A673 (cell line): ENCODE data around the gene ACAP2. TPM values are rescaled to one million over a fixed set of nuclear protein-coding genes. Genes with fewer than 3 reads are reported as not detected.
"Not testable (repeated sequence)": the region's sequence is repeated elsewhere in the genome, so short reads cannot be mapped to it uniquely, and the experiment has no call there.

Experiments
- Bru-seq: library from RNA; stranded (reverse); fragments of 400-500 nt; gene quantifications from one replicate; lab custom pipeline; 2021; lab: Mats Ljungman, UMichigan
- BruChase-seq, 2 experiments: library from RNA; stranded (reverse); fragments of 400-500 nt; gene quantifications; one replicate each; lab custom pipeline; 2021; lab: Mats Ljungman, UMichigan
- BruUV-seq: library from RNA; stranded (reverse); fragments of 400-500 nt; replicated peaks from 2 replicates; lab custom pipeline; 2021; lab: Mats Ljungman, UMichigan
- CTCF ChIA-PET: fragments of 300-600 bp; sonication (Branson Sonifier 250); formaldehyde crosslinking; loops from one replicate; lab custom pipeline; 2022; ENCODE audit warnings: antibody characterized with exemption; lab: Charles Lee
- POLR2A ChIA-PET: fragments of 300-600 bp; sonication (Branson Sonifier 250); formaldehyde crosslinking; loops from one replicate; lab custom pipeline; 2022; ENCODE audit warnings: antibody characterized with exemption; ENCODE audit not compliant: low non-redundant PET; lab: Charles Lee
- DNase-seq: peaks from one replicate; pipeline ENCODE4 v3.0.0-alpha.2; 2015; ENCODE audit warnings: low spot score
- H3K27ac ChIP-seq: fragments of 200-600 bp; sonication (generic); 2 replicates; pipeline ENCODE4 v1.5.1; 2016; ENCODE audit warnings: mixed run types, low read depth, mild to moderate bottlenecking, mixed read lengths, antibody characterized with exemption, low read length; ENCODE audit not compliant: poor library complexity, severe bottlenecking
- H3K27me3 ChIP-seq: fragments of 200-600 bp; sonication (generic); replicated peaks from 2 replicates; pipeline ENCODE4 v1.6.1; 2017; ENCODE audit warnings: mixed run types, low read depth, mild to moderate bottlenecking, mixed read lengths, antibody characterized with exemption, low read length; ENCODE audit not compliant: insufficient read depth, poor library complexity
- H3K36me3 ChIP-seq: fragments of 200-600 bp; sonication (generic); 2 replicates; pipeline ENCODE4 v1.6.1; 2016; ENCODE audit warnings: mixed run types, mild to moderate bottlenecking, mixed read lengths, antibody characterized with exemption, low read length; ENCODE audit not compliant: insufficient read depth, poor library complexity, severe bottlenecking
- H3K4me1 ChIP-seq: fragments of 200-600 bp; sonication (generic); 2 replicates; pipeline ENCODE4 v1.6.1; 2017; ENCODE audit warnings: mixed run types, mild to moderate bottlenecking, mixed read lengths, antibody characterized with exemption, low read length; ENCODE audit not compliant: insufficient read depth, poor library complexity, severe bottlenecking
- H3K4me3 ChIP-seq: fragments of 200-600 bp; sonication (generic); 2 replicates; pipeline ENCODE4 v1.5.1; 2016; ENCODE audit warnings: low read depth, mixed run types, mild to moderate bottlenecking, mixed read lengths, low read length; ENCODE audit not compliant: poor library complexity, severe bottlenecking
- H3K9me3 ChIP-seq: fragments of 200-600 bp; sonication (generic); 2 replicates; pipeline ENCODE4 v1.6.1; 2016; ENCODE audit warnings: mixed run types, low read depth, mild to moderate bottlenecking, mixed read lengths, antibody characterized with exemption, low read length; ENCODE audit not compliant: poor library complexity, severe bottlenecking
- EZH2 ChIP-seq: fragments of 200-600 bp; sonication (generic); IDR thresholded peaks from 2 replicates; pipeline ENCODE4 v1.6.1; 2017; ENCODE audit warnings: borderline replicate concordance, low read depth, mild to moderate bottlenecking, mixed read lengths, antibody characterized with exemption, low read length; ENCODE audit not compliant: poor library complexity, severe bottlenecking
- intact Hi-C: fragments of 100-400 bp; cut with micrococcal nuclease; formaldehyde crosslinking; loops from one replicate; pipeline ENCODE4 v1.10.0; 2022; ENCODE audit not compliant: unreplicated experiment
- long read RNA-seq: library from polyadenylated mRNA; stranded (forward); transcript quantifications from one replicate; pipeline ENCODE4 v2.0.0, GENCODE V29; 2022
- total RNA-seq: library from RNA; stranded (reverse); gene quantifications from 2 replicates; pipeline ENCODE4 v1.2.3, GENCODE V29; 2021
- TF ChIP-seq, protein P1 (sequence below): fragments of 300-800, 200-600 bp; sonication (generic); conservative IDR thresholded peaks from 2 replicates; pipeline ENCODE4 v1.5.1; 2017; ENCODE audit warnings: low read depth, mild to moderate bottlenecking, antibody characterized with exemption, low read length, moderate library complexity, mixed read lengths

Gene ACAP2, protein sequence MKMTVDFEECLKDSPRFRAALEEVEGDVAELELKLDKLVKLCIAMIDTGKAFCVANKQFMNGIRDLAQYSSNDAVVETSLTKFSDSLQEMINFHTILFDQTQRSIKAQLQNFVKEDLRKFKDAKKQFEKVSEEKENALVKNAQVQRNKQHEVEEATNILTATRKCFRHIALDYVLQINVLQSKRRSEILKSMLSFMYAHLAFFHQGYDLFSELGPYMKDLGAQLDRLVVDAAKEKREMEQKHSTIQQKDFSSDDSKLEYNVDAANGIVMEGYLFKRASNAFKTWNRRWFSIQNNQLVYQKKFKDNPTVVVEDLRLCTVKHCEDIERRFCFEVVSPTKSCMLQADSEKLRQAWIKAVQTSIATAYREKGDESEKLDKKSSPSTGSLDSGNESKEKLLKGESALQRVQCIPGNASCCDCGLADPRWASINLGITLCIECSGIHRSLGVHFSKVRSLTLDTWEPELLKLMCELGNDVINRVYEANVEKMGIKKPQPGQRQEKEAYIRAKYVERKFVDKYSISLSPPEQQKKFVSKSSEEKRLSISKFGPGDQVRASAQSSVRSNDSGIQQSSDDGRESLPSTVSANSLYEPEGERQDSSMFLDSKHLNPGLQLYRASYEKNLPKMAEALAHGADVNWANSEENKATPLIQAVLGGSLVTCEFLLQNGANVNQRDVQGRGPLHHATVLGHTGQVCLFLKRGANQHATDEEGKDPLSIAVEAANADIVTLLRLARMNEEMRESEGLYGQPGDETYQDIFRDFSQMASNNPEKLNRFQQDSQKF
- total RNA-seq = 45.5 and 47.4 TPM in 2 replicates
- percentile 85 among the genes with signal in this experiment for Bru-seq, nascent RNA
- percentile 85 among the genes with signal in this experiment for BruChase-seq, experiment 1, labeled RNA remaining after a 2-hour chase
- BruChase-seq, experiment 2, labeled RNA remaining after a 6-hour chase = percentile 86 among the genes with signal in this experiment
- long read RNA-seq, full-length matches to known transcripts = 10 of 30 reads
- long read RNA-seq, partial matches to known transcripts = 8 of 30 reads
- long read RNA-seq, other reads (novel, unspliced or antisense) = 12 of 30 reads

DNA sequence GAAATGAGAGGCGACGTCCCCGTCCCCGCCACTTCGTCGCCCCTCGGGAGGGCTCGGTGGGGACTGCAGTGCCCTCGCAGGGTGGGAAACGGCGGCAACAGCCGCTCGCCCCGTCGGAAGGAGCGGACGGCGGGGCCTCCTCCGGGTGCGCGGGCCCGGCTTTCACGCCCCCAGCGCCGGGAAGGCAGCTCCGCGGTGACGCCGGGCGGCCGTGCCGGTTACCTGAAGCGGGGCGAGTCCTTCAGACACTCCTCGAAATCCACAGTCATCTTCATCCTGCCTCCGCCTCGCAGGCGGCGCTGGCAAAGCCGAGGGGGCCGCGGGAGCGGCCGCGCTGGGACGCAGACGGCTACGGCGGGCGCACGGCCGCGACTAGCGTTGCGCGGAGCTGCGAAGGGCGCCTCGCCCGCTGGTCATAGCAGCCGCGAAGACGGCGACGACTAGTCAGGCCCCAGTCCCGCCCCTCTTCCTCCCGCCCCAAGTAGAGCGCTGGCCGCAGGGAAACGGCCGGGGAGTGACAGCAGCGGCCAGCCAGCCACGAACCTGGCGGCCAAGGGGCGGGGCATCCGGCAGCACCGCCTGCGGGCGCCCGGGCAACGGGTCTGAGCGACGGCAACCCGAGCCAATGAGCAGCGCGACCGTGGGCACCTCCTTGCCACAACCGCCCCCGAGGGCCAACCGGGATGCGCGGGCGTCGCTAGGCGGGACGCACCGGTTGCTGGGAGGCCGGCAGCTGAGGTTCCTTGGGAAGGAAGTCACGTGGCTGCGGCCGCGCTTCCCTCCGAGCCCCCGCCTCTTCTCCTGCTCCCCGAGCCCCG lies at the start of gene ACAP2:
Gene ACAP2 (minus strand): TSS at position 448 of the 818 bp plus-strand sequence. CDS start 173 bp downstream, at position 275.
- TF ChIP-seq EZH2 = no peak
- TF ChIP-seq, protein P1, sequence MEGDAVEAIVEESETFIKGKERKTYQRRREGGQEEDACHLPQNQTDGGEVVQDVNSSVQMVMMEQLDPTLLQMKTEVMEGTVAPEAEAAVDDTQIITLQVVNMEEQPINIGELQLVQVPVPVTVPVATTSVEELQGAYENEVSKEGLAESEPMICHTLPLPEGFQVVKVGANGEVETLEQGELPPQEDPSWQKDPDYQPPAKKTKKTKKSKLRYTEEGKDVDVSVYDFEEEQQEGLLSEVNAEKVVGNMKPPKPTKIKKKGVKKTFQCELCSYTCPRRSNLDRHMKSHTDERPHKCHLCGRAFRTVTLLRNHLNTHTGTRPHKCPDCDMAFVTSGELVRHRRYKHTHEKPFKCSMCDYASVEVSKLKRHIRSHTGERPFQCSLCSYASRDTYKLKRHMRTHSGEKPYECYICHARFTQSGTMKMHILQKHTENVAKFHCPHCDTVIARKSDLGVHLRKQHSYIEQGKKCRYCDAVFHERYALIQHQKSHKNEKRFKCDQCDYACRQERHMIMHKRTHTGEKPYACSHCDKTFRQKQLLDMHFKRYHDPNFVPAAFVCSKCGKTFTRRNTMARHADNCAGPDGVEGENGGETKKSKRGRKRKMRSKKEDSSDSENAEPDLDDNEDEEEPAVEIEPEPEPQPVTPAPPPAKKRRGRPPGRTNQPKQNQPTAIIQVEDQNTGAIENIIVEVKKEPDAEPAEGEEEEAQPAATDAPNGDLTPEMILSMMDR = no peak
- Histone ChIP-seq H3K27me3 (no peaks in the 10 kb centered on the region), H3K36me3 (no peaks in the 10 kb centered on the region), H3K27ac (peak within 1 kb of the TSS; percentile 92), H3K4me1 (peaks cover 22% of the 10 kb centered on the region), H3K4me3 (peak within 1 kb of the TSS; percentile 94), H3K9me3 (no peaks in the 10 kb centered on the region)
- intact Hi-C loops = loop anchor here (5.0 to 10.0 kb wide), 3 partner anchors 170 to 1308 kb away; partner anchors contain the start of genes FAM43A, HES1 and XXYLT1
- no TSS peak for BruUV-seq
- ChIA-PET POLR2A (interaction anchor here (0.5 to 0.9 kb wide), 2 partner anchors 172 to 928 kb away, joined by 3 to 11 read pairs; no protein-coding TSS in a partner anchor), CTCF (interaction anchor here (1.5 kb wide), 1 partner anchor 171 kb away, joined by 4 read pairs; the partner anchor contains the start of gene XXYLT1)
- DNase-seq = peak; percentile 100

DNA sequence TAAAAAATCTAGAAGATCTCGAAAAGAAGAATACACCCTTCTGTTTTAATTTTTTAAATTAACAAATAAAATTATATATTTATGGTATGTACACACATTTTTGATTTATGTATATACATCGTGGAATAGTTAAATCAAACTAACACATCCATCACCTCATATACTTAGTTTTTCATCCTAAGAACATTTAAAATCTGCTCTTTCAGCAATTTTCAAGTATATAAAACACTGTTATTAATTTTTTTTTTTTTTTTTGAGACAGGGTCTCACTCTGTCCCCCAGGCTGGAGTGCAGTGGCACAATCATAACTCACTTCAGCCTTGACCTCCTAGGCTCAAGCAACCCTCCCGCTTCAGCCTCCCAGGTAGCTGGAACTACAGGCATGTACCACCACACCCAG lies 32.8 kb upstream of the ACAP2 start:
- intact Hi-C loops = no loop called here
- no peak for DNase-seq
- Histone ChIP-seq H3K4me3 (no peak overlapping the region), H3K4me1 (no peaks in the 10 kb centered on the region), H3K36me3 (no peaks in the 10 kb centered on the region), H3K27me3 (no peaks in the 10 kb centered on the region), H3K27ac (no peak overlapping the region), H3K9me3 (no peaks in the 10 kb centered on the region)
- no TSS peak for BruUV-seq
- ChIA-PET CTCF (no interaction called here), POLR2A (no interaction called here)
- TF ChIP-seq, protein P1 = no peak
- TF ChIP-seq EZH2 = no peak

DNA sequence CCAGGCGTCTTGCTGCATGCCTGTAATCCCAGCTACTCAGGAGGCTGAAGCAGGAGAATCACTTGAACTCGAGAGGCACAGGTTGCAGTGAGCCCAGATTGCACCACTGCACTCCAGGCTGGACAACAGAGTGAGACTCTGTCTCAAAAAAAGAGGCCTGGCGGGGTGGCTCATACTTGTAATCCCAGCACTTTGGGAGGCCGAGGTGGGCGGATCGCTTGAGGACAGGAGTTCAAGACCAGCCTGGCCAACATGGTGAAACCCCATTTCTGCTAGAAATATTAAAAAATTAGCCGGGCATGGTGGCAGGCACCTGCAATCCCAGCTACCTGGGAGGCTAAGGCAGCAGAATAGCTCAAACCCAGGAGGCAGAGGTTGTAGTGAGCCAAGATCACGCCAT lies 32.3 kb upstream of the ACAP2 start:
- H3K4me3 ChIP-seq, POLR2A ChIA-PET, H3K27ac ChIP-seq, H3K9me3 ChIP-seq, DNase-seq, H3K27me3 ChIP-seq, H3K36me3 ChIP-seq, CTCF ChIA-PET, intact Hi-C loops, H3K4me1 ChIP-seq, BruUV-seq: not testable (repeated sequence)
